Parathyroid adenoma (tissue), 2 donors: ENCODE measurements around the gene PANX2.
A peak's percentile ranks its signal among the peaks of the same experiment; 100 is the strongest.
"Not testable (repeated sequence)": the region's sequence is repeated elsewhere in the genome, so short reads cannot be mapped to it uniquely, and the experiment has no call there.

Experiments
- H2AFZ ChIP-seq: fragments of 300-600 bp; sonication (generic); one replicate; pipeline ENCODE4 v1.7.0; 2017; ENCODE audit warnings: antibody characterized with exemption, mild to moderate bottlenecking
- H3K27ac ChIP-seq: fragments of 300-600 bp; sonication (generic); one replicate; pipeline ENCODE4 v1.7.0; 2017
- H3K27me3 ChIP-seq: fragments of 300-600 bp; sonication (generic); one replicate; pipeline ENCODE4 v1.7.0; 2017; ENCODE audit warnings: low read length; ENCODE audit not compliant: control insufficient read depth, insufficient read depth
- H3K36me3 ChIP-seq: fragments of 300-600 bp; sonication (generic); one replicate; pipeline ENCODE4 v1.7.0; 2017; ENCODE audit warnings: low read length; ENCODE audit not compliant: control insufficient read depth, insufficient read depth
- H3K4me1 ChIP-seq: fragments of 300-600 bp; sonication (generic); one replicate; pipeline ENCODE4 v1.7.0; 2017; ENCODE audit warnings: control low read depth
- H3K4me2 ChIP-seq: fragments of 300-600 bp; sonication (generic); one replicate; pipeline ENCODE4 v1.7.0; 2017; ENCODE audit warnings: low read length
- H3K4me3 ChIP-seq: fragments of 300-600 bp; sonication (generic); one replicate; pipeline ENCODE4 v1.7.0; 2017; ENCODE audit warnings: low read depth, low read length
- H3K79me2 ChIP-seq: fragments of 300-600 bp; sonication (generic); one replicate; pipeline ENCODE4 v1.7.0; 2017; ENCODE audit warnings: control low read depth
- H3K9ac ChIP-seq: fragments of 300-600 bp; sonication (generic); one replicate; pipeline ENCODE4 v1.7.0; 2017; ENCODE audit warnings: mild to moderate bottlenecking
- H3K9me3 ChIP-seq: fragments of 300-600 bp; sonication (generic); one replicate; pipeline ENCODE4 v1.7.0; 2017; ENCODE audit warnings: low read length; ENCODE audit not compliant: control insufficient read depth
- CTCF ChIP-seq: fragments of 300-600 bp; sonication (generic); IDR thresholded peaks from one replicate; pipeline ENCODE4 v1.7.0; 2017; ENCODE audit warnings: antibody characterized with exemption, mild to moderate bottlenecking
- donor health status: primary hyperparathyroidism.

PANX2 gene

GRCh38 chr22:50146439-50147238 is 23.9 kb upstream of the PANX2 start:
- no peaks in the 10 kb centered on the region for H3K4me1 ChIP-seq
- H2AFZ ChIP-seq, result no peak overlapping the region
- H3K79me2 ChIP-seq, result no peaks in the 10 kb centered on the region
- no peaks in the 10 kb centered on the region for H3K27me3 ChIP-seq
- no peak overlapping the region for H3K4me2 ChIP-seq
- H3K27ac ChIP-seq, result no peak overlapping the region
- no peak overlapping the region for H3K9ac ChIP-seq
- peak; percentile 66 for TF ChIP-seq CTCF
- no peaks in the 10 kb centered on the region for H3K9me3 ChIP-seq
- H3K36me3 ChIP-seq, result no peaks in the 10 kb centered on the region
- H3K4me3 ChIP-seq, result no peak overlapping the region

GRCh38 chr22:50147258-50148165 is 23.0 kb upstream of the PANX2 start:
- H3K4me2 ChIP-seq, H3K4me3 ChIP-seq, H3K9ac ChIP-seq, H3K9me3 ChIP-seq, H3K79me2 ChIP-seq, H3K27ac ChIP-seq, H3K4me1 ChIP-seq, H3K27me3 ChIP-seq, H2AFZ ChIP-seq, H3K36me3 ChIP-seq: not testable (repeated sequence)

- H3K27me3 ChIP-seq, result no peaks in the 10 kb centered on the region
- TF ChIP-seq CTCF, result no peak
- H3K27ac ChIP-seq, result no peak overlapping the region
- H3K4me1 ChIP-seq, result no peaks in the 10 kb centered on the region
- H3K9ac ChIP-seq, result no peak overlapping the region
- H3K79me2 ChIP-seq, result no peaks in the 10 kb centered on the region
- no peak overlapping the region for H2AFZ ChIP-seq
- H3K9me3 ChIP-seq, result no peaks in the 10 kb centered on the region
- no peak overlapping the region for H3K4me3 ChIP-seq
- H3K4me2 ChIP-seq, result no peak overlapping the region
- H3K36me3 ChIP-seq, result no peaks in the 10 kb centered on the region
Measured at GRCh38 chr22:50148166-50148500, 22.4 kb upstream of the PANX2 start.

GRCh38 chr22:50148991-50149721 is 21.4 kb upstream of the PANX2 start:
- Histone ChIP-seq H3K9me3 (no peaks in the 10 kb centered on the region), H3K79me2 (no peaks in the 10 kb centered on the region), H2AFZ (no peak overlapping the region), H3K4me3 (no peak overlapping the region), H3K36me3 (no peaks in the 10 kb centered on the region), H3K9ac (no peak overlapping the region), H3K4me1 (no peaks in the 10 kb centered on the region), H3K27me3 (no peaks in the 10 kb centered on the region), H3K27ac (no peak overlapping the region), H3K4me2 (no peak overlapping the region)
- TF ChIP-seq CTCF, result peak; percentile 49
